Fibroblast of lung (primary cell): ENCODE measurements around the gene WHAMM. TPM values are rescaled to one million over a fixed set of nuclear protein-coding genes. Genes with fewer than 3 reads are reported as not detected.

Experiments
- DNase-seq, 2 donors: peaks; one replicate each; pipeline versions ENCODE4 v3.0.0 to v3.0.0-alpha.2; 2010; ENCODE audit warnings: low read depth in 2 of 2
- H2AFZ ChIP-seq: 2 replicates; pipeline ENCODE4 v1.5.1; 2012; ENCODE audit warnings: low read length, control low read depth, inconsistent platforms
- H3K27ac ChIP-seq: 2 replicates; pipeline ENCODE4 v1.5.1; 2011; ENCODE audit warnings: low read length, control low read depth; ENCODE audit not compliant: insufficient read depth
- H3K27me3 ChIP-seq: 2 replicates; pipeline ENCODE4 v1.5.1; 2011; ENCODE audit warnings: mild to moderate bottlenecking, low read length; ENCODE audit not compliant: control insufficient read depth, insufficient read depth
- H3K36me3 ChIP-seq: 2 replicates; pipeline ENCODE4 v1.5.1; 2011; ENCODE audit warnings: low read length; ENCODE audit not compliant: control insufficient read depth, insufficient read depth
- H3K4me1 ChIP-seq: 2 replicates; pipeline ENCODE4 v1.5.1; 2011; ENCODE audit warnings: low read length; ENCODE audit not compliant: control insufficient read depth, insufficient read depth; ENCODE audit errors: extremely low read depth
- H3K4me2 ChIP-seq: 2 replicates; pipeline ENCODE4 v1.5.1; 2011; ENCODE audit warnings: low read length, control low read depth; ENCODE audit not compliant: insufficient read depth; ENCODE audit errors: extremely low read depth
- H3K4me3 ChIP-seq, 4 experiments: fragments of 200-600 bp in 1 of 4; sonication (generic) in 1 of 4; replicated peaks in 1 of 4; 2 replicates each; pipeline ENCODE4 v1.5.1; 2011 to 2016; ENCODE audit warnings: low read length in 4 of 4, low read depth in 3 of 4, mild to moderate bottlenecking in 3 of 4, control low read depth in 2 of 4, inconsistent platforms in 1 of 4, mixed read lengths in 1 of 4; ENCODE audit not compliant: insufficient read depth in 1 of 4; ENCODE audit errors: control extremely low read depth in 1 of 4
- H3K79me2 ChIP-seq: 2 replicates; pipeline ENCODE4 v1.5.1; 2012; ENCODE audit warnings: mild to moderate bottlenecking, low read length, inconsistent platforms; ENCODE audit not compliant: control insufficient read depth, insufficient read depth
- H3K9ac ChIP-seq: 2 replicates; pipeline ENCODE4 v1.5.1; 2011; ENCODE audit warnings: mild to moderate bottlenecking, low read length, control low read depth; ENCODE audit not compliant: insufficient read depth
- H3K9me3 ChIP-seq: 2 replicates; pipeline ENCODE4 v1.5.1; 2012; ENCODE audit warnings: low read depth, low read length; ENCODE audit not compliant: control insufficient read depth, insufficient read depth
- H4K20me1 ChIP-seq: 2 replicates; pipeline ENCODE4 v1.5.1; 2011; ENCODE audit warnings: low read length; ENCODE audit not compliant: control insufficient read depth, insufficient read depth; ENCODE audit errors: extremely low read depth
- EZH2 ChIP-seq: IDR thresholded peaks from 2 replicates; pipeline ENCODE4 v1.5.1; 2012; ENCODE audit warnings: low read length, control low read depth, mild to moderate bottlenecking; ENCODE audit errors: missing control alignments
- polyA plus RNA-seq, 2 donors: library from polyadenylated mRNA; depleted of rRNA in 1 of 2; stranded (reverse) in 1 of 2; unstranded in 1 of 2; fragments of >200 nt; gene quantifications; 2 replicates each; pipeline ENCODE4 v1.2.1, GENCODE V29; 2011 to 2012; ENCODE audit warnings: missing spikeins in 1 of 2
- total RNA-seq: library from RNA; depleted of rRNA; stranded (reverse); fragments of >200 nt; gene quantifications from 2 replicates; pipeline ENCODE4 v1.2.1, GENCODE V29; 2014
- TF ChIP-seq, protein P1 (sequence below), 2 donors: IDR thresholded peaks in 1 of 2; conservative IDR thresholded peaks in 1 of 2; 1 replicate in 1 of 2; 2 replicates in 1 of 2; pipeline ENCODE4 v1.5.1; 2011 to 2012; ENCODE audit warnings: low read length in 2 of 2, control low read depth in 1 of 2, inconsistent platforms in 1 of 2, low read depth in 1 of 2, mild to moderate bottlenecking in 1 of 2

WHAMM gene
- total and polyA plus RNA-seq, 2 donors (not counting 1 experiment from before 2014, with no cell fraction given): 5.3 to 5.6 TPM

DNA sequence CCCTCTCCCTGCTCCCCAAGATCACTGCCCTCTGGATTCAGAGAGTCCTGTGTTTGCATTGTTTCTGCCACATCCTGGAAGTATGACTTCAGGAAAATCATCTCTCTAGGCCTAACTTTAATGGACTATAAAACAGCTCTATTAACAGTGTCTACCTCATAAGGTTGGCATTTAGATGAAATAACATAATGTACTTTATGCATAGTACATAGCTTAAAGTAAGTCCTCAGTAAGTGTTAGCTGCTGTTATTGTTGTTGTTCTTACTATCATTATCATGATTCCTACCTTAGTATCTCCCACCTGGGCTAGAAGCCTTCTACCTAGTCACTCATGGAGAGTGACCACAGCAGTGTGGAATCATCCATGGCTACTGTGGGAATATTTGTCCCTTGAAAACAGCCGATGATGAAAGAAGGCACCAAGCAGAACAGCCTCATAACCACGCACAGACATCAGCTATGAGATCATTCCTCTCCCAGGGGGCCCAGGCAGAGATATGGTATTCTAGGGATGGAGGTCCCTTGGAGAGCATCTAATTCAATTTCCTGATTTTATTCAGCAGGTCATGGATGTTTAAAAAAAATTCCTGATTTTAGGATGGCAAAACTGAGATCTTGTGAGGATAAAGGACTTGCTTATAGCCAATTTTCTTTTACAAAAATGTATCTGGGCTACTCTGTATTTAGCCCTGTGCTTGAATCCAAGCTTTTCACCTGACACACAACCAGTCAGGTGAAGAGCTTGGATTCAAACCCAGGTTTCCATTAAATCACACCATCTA is 5.4 kb upstream of the WHAMM start:
- Histone ChIP-seq H3K27ac (no peak overlapping the region), H4K20me1 (no peaks in the 10 kb centered on the region), H2AFZ (no peak overlapping the region)

DNA sequence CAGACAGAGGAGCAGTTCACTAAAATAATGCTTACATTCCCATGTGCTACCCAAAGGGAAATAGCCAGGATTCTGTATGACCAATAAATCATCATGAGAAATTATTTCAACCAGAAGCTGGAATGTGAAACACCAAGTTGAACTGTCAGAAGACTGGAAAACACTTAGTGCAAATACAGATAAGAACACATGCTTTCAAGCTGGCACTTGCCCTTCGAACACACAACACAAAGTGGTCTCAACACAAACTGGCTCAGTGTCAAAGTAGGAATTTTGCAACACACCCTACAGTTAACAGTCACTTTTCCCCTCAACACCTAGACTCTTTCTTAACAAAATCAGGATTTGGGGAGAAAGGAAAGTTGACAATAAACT is 4.9 kb upstream of the WHAMM start:
- Histone ChIP-seq H3K79me2 (no peaks in the 10 kb centered on the region), H3K9ac (no peak overlapping the region), H2AFZ (no peak overlapping the region), H3K27me3 (peaks cover 15% of the 10 kb centered on the region), H3K27ac (no peak overlapping the region), H3K4me1 (no peaks in the 10 kb centered on the region), H3K4me3 (no peak overlapping the region), H3K9me3 (no peaks in the 10 kb centered on the region), H3K36me3 (no peaks in the 10 kb centered on the region), H4K20me1 (no peaks in the 10 kb centered on the region), H3K4me2 (no peak overlapping the region)
- TF ChIP-seq EZH2: no peak
- TF ChIP-seq, protein P1, sequence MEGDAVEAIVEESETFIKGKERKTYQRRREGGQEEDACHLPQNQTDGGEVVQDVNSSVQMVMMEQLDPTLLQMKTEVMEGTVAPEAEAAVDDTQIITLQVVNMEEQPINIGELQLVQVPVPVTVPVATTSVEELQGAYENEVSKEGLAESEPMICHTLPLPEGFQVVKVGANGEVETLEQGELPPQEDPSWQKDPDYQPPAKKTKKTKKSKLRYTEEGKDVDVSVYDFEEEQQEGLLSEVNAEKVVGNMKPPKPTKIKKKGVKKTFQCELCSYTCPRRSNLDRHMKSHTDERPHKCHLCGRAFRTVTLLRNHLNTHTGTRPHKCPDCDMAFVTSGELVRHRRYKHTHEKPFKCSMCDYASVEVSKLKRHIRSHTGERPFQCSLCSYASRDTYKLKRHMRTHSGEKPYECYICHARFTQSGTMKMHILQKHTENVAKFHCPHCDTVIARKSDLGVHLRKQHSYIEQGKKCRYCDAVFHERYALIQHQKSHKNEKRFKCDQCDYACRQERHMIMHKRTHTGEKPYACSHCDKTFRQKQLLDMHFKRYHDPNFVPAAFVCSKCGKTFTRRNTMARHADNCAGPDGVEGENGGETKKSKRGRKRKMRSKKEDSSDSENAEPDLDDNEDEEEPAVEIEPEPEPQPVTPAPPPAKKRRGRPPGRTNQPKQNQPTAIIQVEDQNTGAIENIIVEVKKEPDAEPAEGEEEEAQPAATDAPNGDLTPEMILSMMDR (conservative IDR thresholded peaks at IDR 0.05 in 1 of 2, IDR thresholded peaks at IDR 0.05 in 1 of 2; ENCODE audit: low read depth in 1 of 2, low read length in 2 of 2): no peak
- DNase-seq: peak in 1 of 2 donors; percentile 17

More for the DNA sequence above, 5.4 kb upstream of the WHAMM start:
- Histone ChIP-seq H3K4me1 (no peaks in the 10 kb centered on the region), H3K36me3 (no peaks in the 10 kb centered on the region), H3K9ac (no peak overlapping the region), H3K9me3 (no peaks in the 10 kb centered on the region), H3K4me3 (no peak overlapping the region), H3K4me2 (no peak overlapping the region), H3K79me2 (no peaks in the 10 kb centered on the region), H3K27me3 (peaks cover 17% of the 10 kb centered on the region)
- peak in 1 of 2 donors; percentile 9 for DNase-seq
- TF ChIP-seq EZH2: no peak
- TF ChIP-seq, protein P1 (conservative IDR thresholded peaks at IDR 0.05 in 1 of 2, IDR thresholded peaks at IDR 0.05 in 1 of 2; ENCODE audit: low read depth in 1 of 2, low read length in 2 of 2): no peak

DNA sequence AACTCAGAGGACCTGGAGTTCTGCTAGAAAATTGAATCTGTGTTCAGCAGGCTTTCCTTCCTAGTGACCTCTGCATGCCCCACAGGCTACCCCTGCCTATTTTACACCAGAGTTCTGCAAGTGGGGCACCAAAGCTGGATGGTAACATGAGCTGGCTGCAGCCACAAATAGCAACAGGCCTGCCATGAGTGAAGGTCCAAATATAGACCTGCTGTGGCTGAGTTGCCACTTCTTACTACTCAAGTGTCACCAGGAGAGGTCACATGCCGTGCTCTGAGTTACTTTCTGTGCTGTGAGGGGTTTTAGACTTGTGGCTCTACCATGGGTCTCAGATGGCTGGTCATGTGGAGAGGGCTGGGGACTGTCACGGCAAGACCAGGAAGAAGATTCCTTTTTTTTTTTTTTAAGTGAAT is 3.4 kb upstream of the WHAMM start, which contains the start of gene FSD2:
Gene FSD2, minus strand, starts transcription at position 76 of the 413 bp plus-strand sequence. CDS start 18,679 bp downstream, outside the sequence.
- Histone ChIP-seq H3K79me2 (peaks cover 9% of the 10 kb centered on the region), H3K4me3 (no peak within 1 kb of the TSS), H3K9ac (no peak within 1 kb of the TSS), H3K27me3 (peaks cover 12% of the 10 kb centered on the region), H3K27ac (no peak within 1 kb of the TSS), H3K36me3 (no peaks in the 10 kb centered on the region), H2AFZ (no peak within 1 kb of the TSS), H3K9me3 (no peaks in the 10 kb centered on the region), H3K4me2 (no peak within 1 kb of the TSS), H4K20me1 (no peaks in the 10 kb centered on the region), H3K4me1 (no peaks in the 10 kb centered on the region)
- TF ChIP-seq, protein P1 (conservative IDR thresholded peaks at IDR 0.05 in 1 of 2, IDR thresholded peaks at IDR 0.05 in 1 of 2; ENCODE audit: low read depth in 1 of 2, low read length in 2 of 2): no peak
- no peak for TF ChIP-seq EZH2
- no peak for DNase-seq
